Stimulated activated CD8-positive, alpha-beta memory T cell treated with anti-CD3 and anti-CD28 coated beads, Interleukin-12 subunit alpha, Interleukin-12 subunit beta, amount 100 ng/mL, for 24 hours (primary cell): ENCODE results near the gene SLC19A3.
"Not testable (repeated sequence)": the region's sequence is repeated elsewhere in the genome, so short reads cannot be mapped to it uniquely, and the experiment has no call there.

Source experiments
- DNase-seq: peaks from one replicate; pipeline ENCODE4 v3.0.0-alpha.2; 2020; ENCODE audit errors: extremely low read depth

Gene SLC19A3

DNA sequence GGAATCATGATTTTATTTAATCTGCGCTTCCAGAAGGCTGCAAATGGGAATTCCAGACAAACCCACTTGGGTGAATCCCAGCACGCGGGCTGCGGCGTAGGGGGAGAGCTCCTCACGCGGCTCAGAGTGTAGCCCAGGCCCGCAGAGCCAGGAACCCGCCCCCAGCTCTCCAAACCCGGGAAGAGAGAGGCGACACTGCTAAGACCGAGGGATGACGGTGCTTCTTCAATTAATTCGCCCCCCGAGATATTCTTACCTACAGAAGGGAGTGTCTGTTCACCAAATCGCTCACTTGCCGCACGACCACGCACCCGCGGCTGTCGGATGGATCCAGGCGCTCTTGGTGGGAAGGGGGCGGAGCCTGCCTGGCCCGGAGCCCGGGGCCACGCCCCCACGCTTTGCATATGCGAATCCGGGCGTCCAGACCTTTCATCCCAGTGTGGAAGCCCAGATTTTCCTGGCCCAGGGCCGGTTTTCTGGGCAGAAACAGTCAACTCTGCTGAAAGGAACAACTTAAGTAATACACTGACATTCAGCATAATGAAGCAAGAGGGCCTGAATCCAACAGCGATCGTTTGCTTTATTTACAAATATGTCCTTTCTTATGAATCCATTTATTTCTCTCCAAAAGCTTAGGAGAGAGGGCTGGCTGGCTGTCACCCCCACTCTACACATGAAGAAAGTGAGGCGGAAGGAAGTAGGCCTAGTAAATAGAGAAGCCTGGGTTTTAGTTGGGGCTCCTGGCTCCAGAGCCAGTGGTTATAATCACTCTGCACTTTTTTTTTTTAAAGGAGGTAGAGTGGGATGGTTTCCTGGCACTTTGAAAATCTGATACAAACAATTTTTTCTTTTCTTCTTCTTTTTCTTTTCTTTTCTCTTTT lies at the start of gene SLC19A3:
TSS of gene SLC19A3 (minus strand) at position 342 of the 881 bp plus-strand sequence. CDS start 15,710 bp downstream, outside the sequence.
- DNase-seq, result no peak

DNA sequence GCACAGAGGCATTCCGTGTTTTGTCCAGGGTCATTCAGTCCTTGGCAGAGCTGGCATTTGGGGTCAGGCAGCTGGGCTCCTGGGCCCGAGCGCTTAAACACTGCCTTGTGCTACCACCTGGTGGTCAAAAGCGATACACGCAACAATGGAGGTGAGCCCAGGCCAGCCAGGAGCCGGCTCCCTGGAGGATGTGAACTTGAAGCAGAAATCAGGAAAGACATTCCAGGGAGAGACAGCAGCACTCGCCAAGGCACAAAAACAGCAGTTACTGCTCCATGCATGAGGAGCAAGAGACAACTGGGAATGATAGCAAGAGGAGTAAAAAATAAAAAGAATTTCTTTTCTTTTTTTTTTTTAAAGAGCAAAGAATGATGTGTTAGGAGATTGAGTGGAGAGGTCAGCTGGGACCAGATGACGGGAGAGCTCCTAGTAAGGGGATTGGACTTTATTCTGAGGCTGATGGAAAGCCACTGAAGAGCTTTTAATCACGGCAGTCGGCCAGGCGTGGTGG lies 48.6 kb upstream of the SLC19A3 start:
- no peak for DNase-seq

DNA sequence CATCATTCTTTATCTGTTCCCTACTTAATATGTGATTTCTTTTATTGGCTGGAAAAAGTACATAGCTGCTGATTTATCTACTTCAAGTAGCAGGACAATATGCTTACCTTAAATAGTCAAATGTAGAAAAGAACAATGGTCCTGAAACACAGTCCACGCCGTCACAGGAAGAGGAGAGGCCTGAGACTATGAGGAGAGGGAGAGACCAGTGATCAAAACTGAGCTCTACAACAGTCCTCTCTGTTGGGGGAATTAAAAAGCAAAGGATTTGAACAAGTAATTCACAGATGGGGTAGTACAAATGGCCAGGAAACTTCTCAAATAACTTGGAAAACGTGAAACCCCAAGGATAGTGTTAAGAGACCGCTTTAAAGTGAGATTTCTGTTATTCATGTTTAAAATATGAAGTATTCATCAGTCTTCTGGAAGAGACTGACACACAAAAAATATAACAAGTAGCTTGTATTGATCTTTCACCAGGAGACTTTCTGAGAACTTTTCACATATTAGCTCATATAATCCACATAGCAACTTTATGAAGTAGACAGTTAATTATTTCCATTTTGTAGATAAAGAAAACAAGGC lies 48.1 kb upstream of the SLC19A3 start:
- no peak for DNase-seq

DNA sequence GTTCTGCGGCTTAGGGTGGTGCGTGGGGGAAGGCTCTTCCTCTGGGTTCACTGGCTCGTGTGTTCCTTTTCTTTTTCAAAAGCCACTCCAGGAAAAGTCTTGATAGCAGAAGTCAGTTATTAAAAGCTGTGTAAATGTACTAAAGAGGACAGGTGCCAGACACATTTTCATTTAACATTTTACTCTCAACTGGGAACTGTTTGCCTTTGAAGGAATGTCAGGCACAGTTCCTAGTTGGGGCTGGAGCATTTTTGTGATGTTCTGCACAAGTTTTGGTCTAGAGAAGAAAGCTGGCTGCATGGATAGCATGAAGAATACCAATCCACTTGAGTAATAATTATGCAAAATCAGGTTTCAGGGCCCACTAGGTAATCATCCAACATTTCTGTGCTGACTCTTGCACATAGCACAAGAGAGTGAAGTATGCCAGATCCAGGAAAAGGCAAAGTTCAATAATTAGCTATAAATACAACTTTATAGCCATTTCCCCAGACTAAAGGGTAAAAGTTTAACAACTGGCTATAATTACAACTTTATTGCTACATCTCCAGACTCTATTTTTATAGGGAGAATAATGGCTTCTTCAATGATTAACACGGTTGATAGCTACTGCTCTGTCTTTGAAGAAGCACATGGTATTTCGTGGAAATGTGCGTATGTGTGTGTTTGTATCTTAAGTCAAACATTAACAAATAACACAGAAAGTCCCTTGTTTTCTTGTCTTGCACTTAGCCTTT lies 44.1 kb upstream of the SLC19A3 start:
- DNase-seq, result no peak

DNA sequence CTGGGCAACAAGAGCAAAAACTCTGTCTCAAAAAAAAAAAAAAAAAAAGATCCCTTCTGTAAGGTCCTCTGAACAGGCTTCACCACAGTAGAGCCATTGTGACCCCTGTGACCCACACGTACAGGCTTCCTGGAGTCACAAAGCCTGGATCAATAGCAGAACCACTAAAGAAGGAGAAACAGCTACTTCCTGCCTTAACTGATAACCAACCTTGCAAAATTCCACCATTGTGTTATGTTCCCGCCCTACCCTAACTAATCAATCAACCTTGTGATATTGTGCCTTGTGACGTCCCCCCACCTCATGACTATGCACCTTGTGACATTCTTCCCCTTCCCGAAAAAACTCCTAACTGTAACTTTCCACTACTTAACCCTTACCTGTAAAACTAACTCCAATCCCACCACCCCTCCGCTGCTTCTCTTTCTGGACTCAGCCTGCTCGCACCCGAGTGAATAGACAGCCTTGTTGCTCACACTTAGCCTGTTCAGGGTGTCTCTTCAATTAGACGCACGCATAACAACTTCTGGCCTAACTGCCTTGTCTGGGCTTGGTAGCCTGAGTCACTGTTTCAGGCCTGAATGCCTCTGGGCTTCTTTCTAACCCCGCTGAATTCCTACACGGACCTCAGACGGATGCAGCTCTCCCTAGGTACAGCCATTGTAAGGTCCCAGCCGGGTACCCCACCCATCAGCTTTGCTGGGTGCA lies 41.7 kb upstream of the SLC19A3 start:
- no peak for DNase-seq

DNA sequence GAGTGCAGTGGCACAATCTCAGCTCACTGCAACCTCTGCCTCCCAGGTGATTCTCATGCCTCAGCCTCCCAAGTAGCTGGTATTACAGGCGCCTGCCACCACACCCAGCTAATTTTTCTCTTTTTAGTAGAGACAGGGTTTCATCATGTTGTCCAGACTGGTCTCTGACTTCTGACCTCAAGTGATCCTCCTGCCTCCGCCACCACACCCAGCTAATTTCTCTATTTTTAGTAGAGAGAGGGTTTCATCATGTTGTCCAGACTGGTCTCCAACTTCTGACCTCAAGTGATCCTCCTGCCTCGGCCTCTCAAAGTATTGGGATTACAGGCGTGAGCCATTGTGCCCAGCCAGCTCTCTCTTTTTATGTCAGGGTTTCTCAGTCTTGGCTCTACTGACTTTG lies 38.4 kb upstream of the SLC19A3 start:
- not testable (repeated sequence) for DNase-seq

DNA sequence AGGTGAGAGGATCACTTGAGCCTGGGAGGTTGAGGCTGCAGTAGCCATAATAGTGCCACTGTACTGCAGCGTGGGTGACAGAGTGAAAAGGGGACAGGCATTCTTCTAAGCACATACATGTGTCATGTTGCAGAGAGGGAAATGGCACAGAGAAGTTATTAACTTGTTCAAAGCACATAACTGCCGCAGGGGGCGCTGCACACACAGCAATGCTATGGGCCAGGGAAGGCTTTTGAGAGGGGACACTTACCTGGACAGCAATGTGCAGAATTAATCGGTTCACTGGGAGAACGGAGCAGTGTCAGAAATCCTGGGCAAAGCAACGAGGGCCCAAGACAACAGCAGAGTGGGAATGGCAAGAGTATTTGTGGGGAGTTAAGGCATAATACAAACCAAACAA lies 30.3 kb upstream of the SLC19A3 start:
- DNase-seq, result no peak

DNA sequence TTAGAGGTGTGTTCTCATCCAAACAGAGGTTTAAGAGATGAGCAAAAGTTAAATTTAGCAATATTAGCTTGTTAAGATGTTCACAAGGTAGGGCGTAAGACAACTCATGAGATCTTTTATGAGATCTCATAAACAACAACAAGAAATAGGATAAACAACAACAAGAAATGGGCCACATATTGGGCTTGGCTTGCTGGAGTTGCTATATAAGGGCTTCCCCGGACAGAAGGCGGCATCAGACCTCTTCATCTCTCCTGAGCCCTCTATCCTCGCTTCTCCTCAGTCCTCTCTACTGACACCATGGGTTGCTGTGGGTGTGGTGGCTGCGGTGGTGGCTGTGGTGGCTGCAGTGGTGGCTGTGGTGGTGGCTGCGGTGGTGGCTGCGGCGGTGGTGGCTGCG lies 27.8 kb upstream of the SLC19A3 start, which contains the start of gene SCYGR8:
TSS of gene SCYGR8 (plus strand) at position 301 of the 400 bp plus-strand sequence. CDS start at position 301, 0 bp downstream.
- no peak for DNase-seq

DNA sequence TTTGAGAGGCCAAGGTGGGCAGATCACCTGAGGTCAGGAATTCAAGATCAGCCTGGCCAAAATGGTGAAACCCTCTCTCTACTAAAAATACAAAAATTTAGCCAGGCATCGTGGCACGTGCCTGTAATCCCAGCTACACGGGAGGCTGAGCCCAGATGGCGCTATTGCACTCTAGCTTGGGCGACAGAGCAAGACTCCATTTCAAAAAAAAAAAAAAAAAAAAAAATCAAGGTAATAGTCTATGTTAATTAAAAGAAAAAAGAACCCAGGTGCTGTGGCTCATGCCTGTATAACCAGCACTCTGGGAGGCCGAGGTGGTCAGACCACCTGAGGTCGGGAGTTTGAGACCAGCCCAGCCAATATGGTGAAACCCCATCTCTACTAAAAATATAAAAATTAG lies 22.9 kb upstream of the SLC19A3 start:
- DNase-seq, result not testable (repeated sequence)

DNA sequence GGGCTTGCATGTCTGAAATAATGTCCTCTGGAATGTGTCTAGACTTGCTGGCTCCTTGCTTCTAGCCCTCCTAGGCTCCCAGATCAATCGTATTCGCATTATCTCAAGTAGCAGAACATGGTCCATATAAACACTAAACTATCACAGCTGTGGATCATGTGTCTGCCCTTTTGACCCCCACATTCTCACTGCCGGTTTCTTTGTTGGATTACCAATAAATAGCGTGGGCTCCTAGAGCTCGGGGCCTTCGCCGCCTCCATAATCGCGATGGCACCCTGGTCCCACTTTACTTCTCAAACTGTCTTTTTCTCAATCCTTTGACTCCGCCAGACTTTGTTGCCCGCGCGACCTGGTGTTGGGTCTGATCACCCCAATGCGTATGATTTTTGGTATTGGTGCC lies 21.5 kb upstream of the SLC19A3 start:
- no peak for DNase-seq

DNA sequence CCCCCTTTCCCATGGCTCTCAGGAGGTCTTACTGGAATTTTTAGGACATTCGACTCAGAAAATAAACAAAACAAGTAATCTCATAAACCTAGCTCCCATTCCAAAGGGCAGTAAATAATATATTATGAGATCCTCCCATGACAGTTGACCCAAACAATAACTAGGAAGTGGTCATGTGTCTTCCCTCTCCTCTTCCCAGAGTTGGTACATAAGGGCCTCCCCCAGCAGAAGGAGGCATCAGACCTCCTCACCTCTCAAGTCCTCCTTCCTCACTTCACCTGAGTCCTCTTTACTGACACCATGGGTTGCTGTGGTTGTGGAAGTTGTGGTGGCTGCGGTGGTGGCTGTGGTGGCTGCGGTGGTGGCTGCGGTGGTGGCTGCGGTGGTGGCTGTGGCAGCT lies 10.2 kb upstream of the SLC19A3 start, which contains the start of gene SCYGR7:
TSS of gene SCYGR7 (plus strand) at position 301 of the 400 bp plus-strand sequence. CDS start at position 301, 0 bp downstream.
- no peak for DNase-seq

DNA sequence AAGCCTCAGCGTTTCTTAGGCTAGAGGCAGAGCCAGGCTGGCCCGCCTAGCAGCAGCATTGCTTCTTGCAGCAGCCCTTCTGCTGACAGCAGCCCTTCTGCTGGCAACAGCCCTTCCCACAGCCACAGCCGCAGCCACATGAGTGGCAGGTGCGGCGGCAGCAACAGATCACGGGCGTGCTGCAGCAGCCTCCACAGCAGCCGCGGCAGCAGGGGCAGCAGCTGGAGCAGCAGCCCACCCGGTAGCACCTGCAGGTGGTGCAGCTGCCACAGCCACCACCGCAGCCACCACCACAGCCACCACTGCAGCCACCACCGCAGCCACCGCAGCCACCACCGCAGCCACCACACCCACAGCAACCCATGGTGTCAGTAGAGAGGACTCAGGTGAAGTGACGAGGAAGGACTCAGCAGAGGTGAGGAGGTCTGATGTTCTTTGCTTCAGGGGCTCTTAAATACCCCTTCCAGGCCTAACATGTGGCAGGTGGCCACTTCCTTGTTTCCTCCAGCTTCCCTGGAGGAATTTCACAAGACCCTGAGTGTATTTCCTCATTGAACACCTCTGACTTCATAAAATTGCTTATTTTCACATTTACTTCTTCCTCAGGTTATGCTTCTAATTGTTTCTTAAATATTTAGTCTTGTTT lies 6.7 kb upstream of the SLC19A3 start, which contains the start of gene SCYGR6:
TSS of gene SCYGR6 (minus strand) at position 364 of the 646 bp plus-strand sequence. CDS start at position 364, 0 bp downstream.
- DNase-seq, result no peak

DNA sequence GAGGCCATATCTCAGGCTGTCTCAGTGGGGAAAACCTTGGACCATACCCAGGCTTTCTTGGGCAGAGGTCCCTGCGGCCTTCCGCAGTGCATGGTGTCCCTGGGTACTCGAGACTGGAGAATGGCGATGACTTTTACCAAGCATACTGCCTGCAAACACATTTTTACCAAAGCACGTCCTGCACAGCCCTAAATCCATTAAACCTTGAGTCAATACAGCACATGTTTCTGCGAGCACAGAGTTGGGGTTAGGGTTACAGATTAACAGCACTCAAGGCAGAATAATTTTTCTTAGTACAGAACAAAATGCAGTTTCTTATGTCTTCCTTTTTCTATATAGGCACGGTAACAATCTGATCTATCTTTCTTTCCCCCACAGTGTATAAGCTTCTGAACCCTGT lies 5.0 kb upstream of the SLC19A3 start:
- DNase-seq, result not testable (repeated sequence)

DNA sequence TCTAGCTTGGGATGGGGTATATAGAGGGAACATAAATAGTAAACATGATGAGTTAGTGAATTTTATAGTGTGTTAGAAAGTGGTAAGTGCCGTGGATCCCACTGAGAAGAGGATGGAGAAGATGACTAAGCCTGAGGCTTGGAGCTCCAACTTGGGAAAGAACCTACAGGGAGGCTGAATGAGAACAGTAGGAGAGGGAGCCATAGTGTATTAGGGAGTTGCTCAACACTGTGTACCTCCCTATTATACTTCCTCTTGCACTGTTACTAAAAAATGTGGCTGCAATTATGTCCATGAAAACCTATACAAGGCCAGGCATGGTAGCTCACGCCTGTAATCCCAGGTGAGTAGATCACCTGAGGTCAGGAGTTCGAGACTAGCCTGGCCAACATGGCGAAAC lies 2.9 kb upstream of the SLC19A3 start:
- no peak for DNase-seq

DNA sequence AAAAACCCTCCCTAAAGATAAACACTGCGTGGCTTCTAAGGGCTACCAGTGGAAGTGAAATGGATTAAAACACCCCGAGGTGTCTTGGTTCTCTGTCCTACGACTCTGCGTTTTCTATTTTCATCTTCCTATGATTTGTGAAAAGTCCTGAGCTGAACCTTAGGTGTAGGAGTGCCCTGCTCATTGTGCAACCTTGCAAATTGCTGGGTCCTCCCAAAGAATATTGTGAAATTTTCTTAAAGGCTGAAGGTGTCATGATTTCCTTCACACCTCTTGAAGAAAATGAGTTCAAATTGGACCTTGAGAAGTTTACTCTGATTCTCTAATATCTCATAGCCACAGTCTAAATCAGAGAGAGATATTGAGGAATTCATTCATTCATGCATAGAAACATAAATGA lies 1.8 kb upstream of the SLC19A3 start:
- DNase-seq, result no peak

DNA sequence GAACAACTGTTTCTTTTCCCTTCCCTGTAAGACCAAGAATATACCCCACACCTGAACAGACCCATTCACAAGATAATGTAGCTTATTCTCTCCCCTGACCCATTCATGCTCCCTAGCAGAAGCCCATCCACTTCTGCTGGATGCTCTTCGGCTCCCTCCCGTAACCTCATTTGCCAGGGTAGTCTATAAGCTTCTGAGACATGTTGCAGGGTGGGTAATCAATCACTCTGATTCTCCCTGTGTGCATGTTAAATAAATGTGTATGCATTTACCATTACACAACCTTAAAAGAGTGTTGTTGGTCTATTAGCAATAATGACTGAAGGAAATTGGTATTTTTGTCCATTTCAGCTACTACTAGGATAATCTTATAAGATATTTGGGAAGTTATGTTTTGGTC lies 1.3 kb downstream of the SLC19A3 start:
- no peak for DNase-seq

DNA sequence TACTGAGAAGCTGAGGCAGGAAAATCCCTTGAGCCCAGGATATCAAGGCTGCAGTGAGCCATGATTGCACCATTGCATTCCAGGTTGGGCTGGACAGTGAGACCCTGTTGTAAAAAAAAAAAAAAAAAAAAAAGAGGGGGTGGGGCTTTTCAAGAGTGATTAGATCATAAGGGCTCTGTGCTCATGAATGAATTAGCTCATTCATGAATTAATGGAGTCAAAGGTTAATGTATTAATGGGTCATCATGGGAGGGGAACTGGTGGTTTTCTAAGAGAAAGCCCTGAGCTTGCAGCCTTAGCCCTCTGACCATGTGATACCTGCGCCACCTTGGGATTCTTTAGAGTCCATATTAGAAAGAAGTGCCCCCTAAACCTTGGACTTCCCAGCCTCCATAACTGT lies 4.5 kb downstream of the SLC19A3 start:
- no peak for DNase-seq

DNA sequence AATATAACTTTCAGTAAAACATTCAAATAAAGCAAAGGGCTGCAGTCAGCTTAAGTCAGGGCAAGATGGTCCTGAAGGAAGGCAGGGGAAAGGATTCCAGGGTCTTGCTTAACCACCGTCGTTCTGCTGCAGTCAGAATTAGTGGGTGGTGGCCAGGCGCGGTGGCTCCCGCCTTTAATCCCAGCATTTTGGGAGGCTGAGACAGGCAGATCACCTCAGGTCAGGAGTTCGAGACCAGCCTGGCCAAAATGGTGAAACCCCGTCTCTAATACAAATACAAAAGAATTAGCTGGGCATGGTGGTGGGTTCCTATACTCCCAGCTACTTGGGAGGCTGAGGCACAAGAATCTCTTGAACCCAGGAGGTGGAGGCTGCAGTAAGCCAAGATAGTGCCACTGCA lies 6.8 kb downstream of the SLC19A3 start:
- no peak for DNase-seq

DNA sequence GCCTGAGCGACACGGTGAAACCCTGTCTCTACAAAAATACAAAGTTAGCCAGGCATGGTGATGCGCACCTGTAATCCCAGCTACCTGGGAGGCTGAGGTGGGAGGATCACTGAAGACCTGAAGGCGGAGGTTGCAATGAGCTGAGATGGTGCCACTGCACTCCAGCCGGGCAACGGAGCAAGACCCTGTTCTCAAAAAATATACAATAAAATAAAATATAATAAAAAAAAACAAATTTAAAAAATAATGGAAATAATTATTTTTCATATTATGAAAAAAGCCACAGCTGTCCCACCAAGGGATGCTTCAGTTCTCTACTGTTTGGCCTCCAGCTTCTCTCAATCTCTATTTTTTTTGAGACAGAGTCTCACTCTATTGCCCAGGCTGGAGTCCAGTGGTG lies 10.4 kb downstream of the SLC19A3 start:
- DNase-seq, result no peak

DNA sequence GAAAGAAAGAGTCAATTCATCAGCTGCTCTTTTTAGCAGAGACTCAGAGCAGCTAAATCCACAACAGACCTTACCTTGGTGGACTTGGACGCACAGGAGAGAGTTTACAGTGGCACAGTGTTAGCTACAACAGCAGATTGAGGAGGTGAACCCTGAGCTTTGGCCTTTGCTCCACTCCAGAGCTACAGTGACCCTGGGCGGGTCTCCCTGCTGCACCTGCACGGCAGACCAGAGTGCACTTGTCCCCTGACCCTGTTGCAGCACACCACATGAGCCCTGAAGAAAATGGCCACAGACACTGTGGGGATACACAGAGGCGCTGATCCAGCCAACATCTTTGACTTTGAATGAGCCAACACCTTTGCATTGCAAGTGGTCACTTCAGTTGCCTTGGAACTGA lies 11.0 kb downstream of the SLC19A3 start:
- DNase-seq, result no peak

DNA sequence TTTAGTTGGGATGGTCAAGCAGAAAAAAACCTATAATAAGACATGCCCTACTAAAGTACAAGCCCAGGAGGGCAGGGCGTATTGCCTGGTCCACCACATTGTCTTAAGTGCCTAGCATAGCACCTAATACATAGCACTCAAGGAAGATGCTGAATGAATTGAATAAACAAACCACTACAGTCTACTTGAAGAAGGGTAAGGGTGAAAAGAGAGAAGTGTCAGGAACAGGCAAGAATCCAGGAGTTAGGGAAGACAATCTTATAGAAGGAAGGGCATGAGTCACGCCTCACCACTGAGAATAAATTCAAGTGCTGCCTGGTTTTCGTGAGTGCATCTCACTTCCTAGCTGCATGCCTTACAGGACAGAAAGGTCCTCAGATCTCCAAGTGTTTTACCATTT lies 13.9 kb downstream of the SLC19A3 start:
- no peak for DNase-seq
